ENCODE measurements around the gene COL23A1. TPM values are rescaled to one million over a fixed set of nuclear protein-coding genes. Genes with fewer than 3 reads are reported as not detected.

The COL23A1 gene
- total and polyA plus RNA-seq, 2 of the 8 experiments (the other 6 are each of a cell fraction or from before 2014, with no cell fraction given), result 3.1 to 4.7 TPM

DNA sequence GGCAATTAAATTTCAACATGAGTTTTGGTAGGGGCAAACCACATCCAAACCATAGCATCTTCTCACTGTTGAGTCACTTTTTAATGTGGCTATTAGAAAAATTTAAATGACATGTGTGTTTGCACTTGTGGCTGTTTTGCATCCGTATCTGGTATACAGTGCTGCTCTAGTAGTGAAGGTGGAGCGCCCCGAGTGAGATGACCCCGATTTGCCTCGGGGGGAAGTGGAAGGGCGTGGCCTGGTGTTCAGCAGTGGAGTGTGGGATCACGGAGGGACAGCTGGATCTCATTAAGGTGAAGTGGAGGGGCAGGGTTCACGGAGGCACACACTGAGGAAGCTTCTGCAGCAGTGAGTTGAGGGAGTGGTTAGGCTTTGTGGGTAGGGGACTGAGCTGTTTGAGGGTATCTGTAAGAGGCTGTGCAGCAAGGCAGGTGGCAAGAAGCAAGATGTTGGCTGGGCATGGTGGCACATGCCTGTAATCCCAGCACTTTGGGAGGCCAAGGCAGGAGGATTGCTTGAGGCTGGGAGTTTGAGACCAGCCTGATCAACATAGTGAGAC lies 396.9 kb downstream of the COL23A1 start:
- Histone ChIP-seq H3K79me2 (ENCODE audit: control insufficient read depth in 1 of 2, insufficient read depth in 2 of 2, low read length in 2 of 2) (no peaks in the 10 kb centered on the region), H3K4ac (replicated peaks; ENCODE audit: insufficient read length, low read depth, low read length) (no peak overlapping the region), H2BK15ac (ENCODE audit: low read length) (no peak overlapping the region), H3K4me3 (ENCODE audit: extremely low read depth in 1 of 4, insufficient read depth in 2 of 4, low read depth in 3 of 4, low read length in 4 of 4) (no peak overlapping the region), H4K5ac (ENCODE audit: insufficient read length, low read depth, low read length) (no peak overlapping the region), H3K4me2 (ENCODE audit: insufficient read depth in 1 of 2, low read depth in 2 of 2, low read length in 2 of 2) (no peak overlapping the region), H2BK20ac (ENCODE audit: low read length) (0 out of 2 replicates have a peak overlapping the region, but pooled peaks have one; percentile 27), H3K36me3 (ENCODE audit: control insufficient read depth in 2 of 4, insufficient read depth in 4 of 4, low read length in 3 of 4) (no peaks in the 10 kb centered on the region), H2BK12ac (ENCODE audit: low read depth, low read length) (no peak overlapping the region), H3K79me1 (ENCODE audit: low read depth, low read length) (no peaks in the 10 kb centered on the region), H3K14ac (ENCODE audit: insufficient read length) (no peak overlapping the region), H2BK5ac (ENCODE audit: low read depth, low read length) (no peak overlapping the region), H3K9me3 (ENCODE audit: insufficient read depth in 2 of 2, low read depth in 1 of 2, low read length in 1 of 2) (peaks cover 0 to 8% of the 10 kb centered on the region in 2 experiments; a peak in 2 of 4 replicates), H2BK120ac (replicated peaks; ENCODE audit: low read depth, low read length) (no peak overlapping the region), H3K18ac (ENCODE audit: extremely low read depth, low read length) (no peak overlapping the region; the same call in 1 of the 2 replicates), H3K56ac (replicated peaks; ENCODE audit: insufficient read length, low read depth, low read length) (no peak overlapping the region), H3K27ac (ENCODE audit: low read depth, low read length) (no peak overlapping the region), H2AK5ac (ENCODE audit: low read depth, low read length) (0 out of 2 replicates have a peak overlapping the region, but pooled peaks have one; percentile 65), H3K27me3 (replicated peaks in 1 of 4; ENCODE audit: control insufficient read depth in 3 of 4, extremely low read depth in 1 of 4, insufficient read depth in 3 of 4, low read length in 3 of 4) (no peaks in the 10 kb centered on the region; a peak in 1 of 7 replicates), H2AFZ (ENCODE audit: low read length) (no peak overlapping the region), H3K23ac (ENCODE audit: insufficient read length) (no peak overlapping the region), H4K91ac (replicated peaks; ENCODE audit: insufficient read length, low read length) (no peak overlapping the region), H4K8ac (ENCODE audit: extremely low read depth, insufficient read depth, low read length) (no peak overlapping the region), H3K9ac (replicated peaks in 1 of 4; ENCODE audit: extremely low read depth in 1 of 4, low read depth in 3 of 4, low read length in 3 of 4) (no peak overlapping the region), H3K23me2 (ENCODE audit: low read depth, low read length) (no peaks in the 10 kb centered on the region), H4K20me1 (replicated peaks in 1 of 2; ENCODE audit: control insufficient read depth in 1 of 2, insufficient read depth in 2 of 2, low read length in 2 of 2) (no peaks in the 10 kb centered on the region), H3K4me1 (replicated peaks in 1 of 4; ENCODE audit: control insufficient read depth in 3 of 4, insufficient read depth in 4 of 4, low read length in 3 of 4) (peaks cover 0 to 10% (median 3%) of the 10 kb centered on the region in 4 experiments; a peak in 3 of 7 replicates)
- ChIA-PET POLR2A (ENCODE audit: partially characterized antibody) (interaction anchor here (31.3 to 38.5 kb wide), 2 partner anchors 9 to 10 kb away, joined by 985 read pairs; partner anchors contain the start of genes GMCL2 and HNRNPAB), CTCF (ENCODE audit: partially characterized antibody) (interaction anchor here (1.6 kb wide), 2 partner anchors 9 kb away, joined by 3 read pairs; no protein-coding TSS in a partner anchor)
- 92% methylated on average over 8 of the region's 8 CpGs; no CpG with 5 or more reads in 1 of the 2 experiments for WGBS, 2 experiments (ENCODE audit: extremely low coverage in 1 of 2, insufficient coverage in 1 of 2, insufficient read length in 1 of 2, insufficient replicate concordance in 2 of 2, low coverage in 1 of 2, low lambda C conversion rate in 2 of 2, missing lambda C conversion rate in 1 of 2)
- DNase-seq (ENCODE audit: low read depth in 1 of 2, low spot score in 2 of 2) (no peak), FAIRE-seq (no peak)
- TF ChIP-seq EGR1 (IDR thresholded peaks at IDR 0.05; ENCODE audit: borderline replicate concordance, low read depth, low read length) (no peak), KDM4A (IDR thresholded peaks at IDR 0.05; ENCODE audit: low read depth, low read length, severe bottlenecking) (no peak), SIN3A (conservative IDR thresholded peaks at IDR 0.05 in 1 of 2, IDR thresholded peaks at IDR 0.05 in 1 of 2; ENCODE audit: low read depth in 1 of 2, low read length in 2 of 2) (no peak), FOSL1 (IDR thresholded peaks at IDR 0.05; ENCODE audit: insufficient read depth, low read depth, low read length) (no peak), RFX5 (IDR thresholded peaks at IDR 0.05; ENCODE audit: borderline replicate concordance, low read depth, low read length) (no peak), BCL11A (IDR thresholded peaks at IDR 0.05; ENCODE audit: low read depth in 2 of 2, low read length in 2 of 2) (no peak), TAF7 (optimal IDR thresholded peaks at IDR 0.05; ENCODE audit: borderline replicate concordance, low read depth, low read length) (no peak)
- TF ChIP-seq, protein P1, sequence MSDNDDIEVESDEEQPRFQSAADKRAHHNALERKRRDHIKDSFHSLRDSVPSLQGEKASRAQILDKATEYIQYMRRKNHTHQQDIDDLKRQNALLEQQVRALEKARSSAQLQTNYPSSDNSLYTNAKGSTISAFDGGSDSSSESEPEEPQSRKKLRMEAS (IDR thresholded peaks at IDR 0.05), result no peak
- TF ChIP-seq, protein P2, sequence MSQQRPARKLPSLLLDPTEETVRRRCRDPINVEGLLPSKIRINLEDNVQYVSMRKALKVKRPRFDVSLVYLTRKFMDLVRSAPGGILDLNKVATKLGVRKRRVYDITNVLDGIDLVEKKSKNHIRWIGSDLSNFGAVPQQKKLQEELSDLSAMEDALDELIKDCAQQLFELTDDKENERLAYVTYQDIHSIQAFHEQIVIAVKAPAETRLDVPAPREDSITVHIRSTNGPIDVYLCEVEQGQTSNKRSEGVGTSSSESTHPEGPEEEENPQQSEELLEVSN (IDR thresholded peaks at IDR 0.05), result no peak

Measured in H1 (cell line).